Measurements from ENCODE around the gene WWP2. TPM values are rescaled to one million over a fixed set of nuclear protein-coding genes. Genes with fewer than 3 reads are reported as not detected.
A peak's percentile ranks its signal among the peaks of the same experiment; 100 is the strongest.

The WWP2 gene
- total RNA-seq, 1 donor, result 28.5 TPM

GRCh38 chr16:69903865-69904415 lies 141.8 kb downstream of the WWP2 start:
- no peak overlapping the region for H3K4me3 ChIP-seq (ENCODE audit: low read depth, low read length)
- TF ChIP-seq, protein P1, sequence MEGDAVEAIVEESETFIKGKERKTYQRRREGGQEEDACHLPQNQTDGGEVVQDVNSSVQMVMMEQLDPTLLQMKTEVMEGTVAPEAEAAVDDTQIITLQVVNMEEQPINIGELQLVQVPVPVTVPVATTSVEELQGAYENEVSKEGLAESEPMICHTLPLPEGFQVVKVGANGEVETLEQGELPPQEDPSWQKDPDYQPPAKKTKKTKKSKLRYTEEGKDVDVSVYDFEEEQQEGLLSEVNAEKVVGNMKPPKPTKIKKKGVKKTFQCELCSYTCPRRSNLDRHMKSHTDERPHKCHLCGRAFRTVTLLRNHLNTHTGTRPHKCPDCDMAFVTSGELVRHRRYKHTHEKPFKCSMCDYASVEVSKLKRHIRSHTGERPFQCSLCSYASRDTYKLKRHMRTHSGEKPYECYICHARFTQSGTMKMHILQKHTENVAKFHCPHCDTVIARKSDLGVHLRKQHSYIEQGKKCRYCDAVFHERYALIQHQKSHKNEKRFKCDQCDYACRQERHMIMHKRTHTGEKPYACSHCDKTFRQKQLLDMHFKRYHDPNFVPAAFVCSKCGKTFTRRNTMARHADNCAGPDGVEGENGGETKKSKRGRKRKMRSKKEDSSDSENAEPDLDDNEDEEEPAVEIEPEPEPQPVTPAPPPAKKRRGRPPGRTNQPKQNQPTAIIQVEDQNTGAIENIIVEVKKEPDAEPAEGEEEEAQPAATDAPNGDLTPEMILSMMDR (IDR thresholded peaks at IDR 0.05; ENCODE audit: insufficient read depth, low read depth, low read length), result no peak
- no peak for DNase-seq (ENCODE audit: low read depth)

- H3K4me3 ChIP-seq (ENCODE audit: low read depth, low read length), result no peak overlapping the region
- DNase-seq (ENCODE audit: low read depth), result no peak
- TF ChIP-seq, protein P1 (IDR thresholded peaks at IDR 0.05; ENCODE audit: insufficient read depth, low read depth, low read length), result no peak
Measured at GRCh38 chr16:69904495-69905170, 142.5 kb downstream of the WWP2 start.

DNA sequence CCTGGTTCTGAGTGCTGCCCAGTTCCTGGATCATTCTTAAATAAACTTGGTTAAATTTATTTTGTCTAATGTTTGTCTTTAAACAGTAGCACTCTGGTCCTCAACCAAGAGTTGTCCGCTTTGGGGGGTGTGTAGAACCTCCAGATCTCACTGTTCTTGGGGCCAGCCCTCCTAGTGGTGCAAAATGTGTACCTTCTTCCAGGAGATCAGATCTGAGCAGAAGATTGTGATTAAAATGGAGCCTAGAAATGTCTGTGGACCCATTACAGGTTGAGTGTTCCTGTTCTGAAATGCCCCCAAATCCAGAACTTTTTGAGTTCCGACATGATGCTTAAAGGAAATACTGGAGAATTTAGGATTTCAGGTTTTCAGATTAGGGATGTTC lies 143.0 kb downstream of the WWP2 start:
- H3K4me3 ChIP-seq (ENCODE audit: low read depth, low read length), result no peak overlapping the region
- TF ChIP-seq, protein P1 (IDR thresholded peaks at IDR 0.05; ENCODE audit: insufficient read depth, low read depth, low read length), result no peak
- DNase-seq (ENCODE audit: low read depth), result no peak

GRCh38 chr16:69906838-69907401 lies 144.8 kb downstream of the WWP2 start:
- TF ChIP-seq, protein P1 (IDR thresholded peaks at IDR 0.05; ENCODE audit: insufficient read depth, low read depth, low read length), result no peak
- DNase-seq (ENCODE audit: low read depth), result peak; percentile 95

GRCh38 chr16:69909043-69909442 lies 146.9 kb downstream of the WWP2 start:
- H3K4me3 ChIP-seq (ENCODE audit: low read depth, low read length), result no peak overlapping the region
- no peak for DNase-seq (ENCODE audit: low read depth)
- TF ChIP-seq, protein P1 (IDR thresholded peaks at IDR 0.05; ENCODE audit: insufficient read depth, low read depth, low read length), result no peak

More at GRCh38 chr16:69906838-69907401, 144.8 kb downstream of the WWP2 start:
- H3K4me3 ChIP-seq (ENCODE audit: low read depth, low read length), result no peak overlapping the region

- TF ChIP-seq, protein P1 (IDR thresholded peaks at IDR 0.05; ENCODE audit: insufficient read depth, low read depth, low read length), result no peak
- H3K4me3 ChIP-seq (ENCODE audit: low read depth, low read length), result no peak overlapping the region
- peak; percentile 38 for DNase-seq (ENCODE audit: low read depth)
Measured at GRCh38 chr16:69909760-69910159, 147.6 kb downstream of the WWP2 start.
